ENCODE data around the gene PSIP1. TPM values are rescaled to one million over a fixed set of nuclear protein-coding genes. Genes with fewer than 3 reads are reported as not detected.

Gene PSIP1
- total RNA-seq, 2 experiments from 2014 or later = 109 to 122 TPM

DNA sequence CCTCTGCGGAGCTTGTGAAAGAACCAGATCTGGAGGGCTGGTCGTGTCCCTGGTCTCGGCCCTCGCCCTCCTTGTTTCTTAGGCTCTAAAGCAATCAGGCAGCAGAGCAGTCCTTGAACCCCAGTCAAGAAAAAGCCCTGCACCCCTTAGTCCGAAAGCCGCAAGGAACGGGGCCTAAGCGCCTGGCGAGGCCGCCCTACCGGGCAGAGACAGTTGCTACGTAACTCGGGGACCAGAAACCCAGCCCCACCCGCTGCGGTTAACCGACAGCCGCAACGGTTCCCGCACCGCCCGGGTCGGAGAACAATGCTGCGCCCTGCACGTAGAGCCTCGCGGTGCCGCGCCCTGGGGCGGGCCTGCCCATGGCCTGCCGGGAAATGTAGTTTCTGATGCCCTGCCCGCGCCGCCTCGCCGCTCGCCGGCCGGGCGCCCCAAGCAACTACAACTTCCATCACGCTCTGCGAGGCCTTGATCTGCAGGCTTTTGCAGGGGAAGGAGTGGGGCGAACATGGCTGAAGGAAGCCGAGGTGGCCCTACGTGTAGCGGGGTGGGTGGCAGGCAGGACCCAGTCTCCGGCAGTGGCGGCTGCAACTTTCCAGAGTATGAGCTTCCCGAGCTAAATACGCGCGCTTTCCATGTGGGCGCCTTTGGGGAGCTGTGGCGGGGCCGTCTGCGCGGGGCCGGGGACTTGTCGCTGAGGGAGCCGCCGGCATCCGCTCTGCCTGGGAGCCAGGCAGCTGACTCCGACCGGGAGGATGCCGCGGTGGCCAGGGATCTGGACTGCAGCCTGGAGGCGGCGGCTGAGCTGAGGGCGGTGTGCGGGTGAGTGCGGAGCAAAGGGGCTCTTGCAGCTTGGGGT is 88.2 kb downstream of the PSIP1 start, which contains the start of gene SNAPC3:
Gene SNAPC3 (plus strand): TSS at position 505 of the 859 bp plus-strand sequence. CDS start 4 bp downstream, at position 509.
- peaks cover 40% of the 10 kb centered on the region for H3K4me1 Mint-ChIP-seq
- peak; percentile 96 for DNase-seq

DNA sequence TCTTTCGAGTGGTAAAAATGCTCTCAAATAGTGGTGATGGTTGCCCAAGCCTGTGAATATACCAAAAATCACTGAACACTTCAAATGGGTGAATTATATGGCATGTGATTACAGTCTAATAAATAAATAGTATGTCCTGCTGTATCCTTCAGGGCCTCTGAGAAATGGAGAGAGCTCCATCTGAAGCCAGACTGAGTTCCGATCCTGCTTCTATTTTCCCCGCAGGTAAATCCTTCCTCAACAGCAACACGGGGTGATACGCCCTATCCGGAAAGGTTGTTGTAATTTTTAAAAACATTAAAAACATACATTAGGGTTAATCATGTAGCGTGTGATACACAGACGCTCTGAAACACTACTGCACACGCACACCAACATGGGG is 88.8 kb downstream of the PSIP1 start:
- no peak for DNase-seq
- Mint-ChIP-seq H3K27me3 (peaks cover 6% of the 10 kb centered on the region), H3K4me3 (peak overlapping the region; percentile 93), H3K9me3 (no peaks in the 10 kb centered on the region), H3K27ac (peak overlapping the region; percentile 83), H3K36me3 (ENCODE audit: low read depth) (peaks cover 32% of the 10 kb centered on the region), H3K4me1 (peaks cover 37% of the 10 kb centered on the region)
- CTCF ChIA-PET = interaction anchor here (1.3 kb wide), 1 partner anchor 111 kb away, joined by 5 read pairs; no protein-coding TSS in a partner anchor
- POLR2A ChIA-PET = interaction anchor here (0.7 to 3.7 kb wide), 6 partner anchors 31 to 131 kb away, joined by 3 to 38 read pairs (median 8); partner anchors contain the start of genes CCDC171 and PSIP1

More for the DNA sequence above, 88.2 kb downstream of the PSIP1 start, which contains the start of gene SNAPC3:
- Mint-ChIP-seq H3K27me3 (peaks cover 6% of the 10 kb centered on the region), H3K27ac (peak within 1 kb of the TSS; percentile 83), H3K4me3 (peak within 1 kb of the TSS; percentile 93), H3K9me3 (no peaks in the 10 kb centered on the region), H3K36me3 (ENCODE audit: low read depth) (peaks cover 35% of the 10 kb centered on the region)
- ChIA-PET CTCF (interaction anchor here (0.9 to 3.1 kb wide), 4 partner anchors 9 to 112 kb away, joined by 3 to 12 read pairs (median 4); no protein-coding TSS in a partner anchor), POLR2A (interaction anchor here (0.8 to 3.7 kb wide), 12 partner anchors 10 to 141 kb away, joined by 3 to 38 read pairs (median 4); partner anchors contain the start of genes CCDC171 and PSIP1)

DNA sequence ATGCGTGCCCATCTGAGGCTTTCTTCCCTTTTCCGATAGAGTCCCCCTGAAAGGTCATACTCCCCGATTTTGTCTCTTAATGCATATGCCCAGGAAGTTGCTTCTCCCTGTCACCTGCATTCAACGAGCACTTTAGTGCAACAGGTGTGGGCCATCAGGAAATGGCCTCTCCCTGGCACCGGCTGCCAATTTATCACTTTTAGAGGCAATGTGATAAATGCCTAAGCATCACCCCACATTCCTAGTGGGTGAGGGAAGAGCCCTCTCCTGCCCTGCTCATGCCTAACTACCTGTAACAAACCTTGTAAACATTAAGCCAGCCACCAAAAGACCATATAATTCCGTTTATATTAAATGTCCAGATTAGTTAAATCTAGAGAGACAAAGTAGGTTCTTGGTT is 89.2 kb downstream of the PSIP1 start:
- ChIA-PET POLR2A (interaction anchor here (0.7 to 3.7 kb wide), 4 partner anchors 32 to 114 kb away, joined by 5 to 38 read pairs (median 8); partner anchors contain the start of gene PSIP1), CTCF (interaction anchor here (1.3 kb wide), 1 partner anchor 111 kb away, joined by 5 read pairs; no protein-coding TSS in a partner anchor)
- peaks cover 29% of the 10 kb centered on the region for H3K36me3 Mint-ChIP-seq (ENCODE audit: low read depth)
- H3K27ac Mint-ChIP-seq = peak overlapping the region; percentile 83
- DNase-seq = no peak
- no peak overlapping the region for H3K4me3 Mint-ChIP-seq
- H3K9me3 Mint-ChIP-seq = no peaks in the 10 kb centered on the region
- H3K4me1 Mint-ChIP-seq = peaks cover 34% of the 10 kb centered on the region
- H3K27me3 Mint-ChIP-seq = peaks cover 6% of the 10 kb centered on the region

DNA sequence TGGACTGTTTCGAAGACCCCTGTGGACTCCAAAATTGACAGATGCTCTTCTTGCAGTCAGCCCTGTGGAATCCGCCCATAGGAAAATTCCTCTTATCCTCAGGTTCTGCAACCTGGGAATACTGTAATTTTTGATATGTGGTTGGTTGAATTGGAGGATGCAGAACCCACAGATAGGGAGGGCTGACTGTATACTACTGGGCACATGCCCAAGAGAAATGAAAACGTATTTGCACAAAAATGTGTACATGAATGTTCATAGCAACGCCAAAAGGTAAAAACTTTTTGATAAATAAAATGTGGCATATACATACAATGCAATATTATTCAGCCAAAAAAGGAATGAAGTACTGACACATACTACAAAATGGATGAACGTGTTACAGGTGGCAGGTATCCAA is 90.0 kb downstream of the PSIP1 start:
- peaks cover 22% of the 10 kb centered on the region for H3K36me3 Mint-ChIP-seq (ENCODE audit: low read depth)
- no peak overlapping the region for H3K4me3 Mint-ChIP-seq
- DNase-seq = no peak
- ChIA-PET CTCF (no interaction called here), POLR2A (interaction anchor here (3.7 kb wide), 1 partner anchor 90 kb away, joined by 38 read pairs; the partner anchor contains the start of gene PSIP1)
- H3K9me3 Mint-ChIP-seq = no peaks in the 10 kb centered on the region
- no peak overlapping the region for H3K27ac Mint-ChIP-seq
- peaks cover 26% of the 10 kb centered on the region for H3K4me1 Mint-ChIP-seq
- H3K27me3 Mint-ChIP-seq = peaks cover 6% of the 10 kb centered on the region

DNA sequence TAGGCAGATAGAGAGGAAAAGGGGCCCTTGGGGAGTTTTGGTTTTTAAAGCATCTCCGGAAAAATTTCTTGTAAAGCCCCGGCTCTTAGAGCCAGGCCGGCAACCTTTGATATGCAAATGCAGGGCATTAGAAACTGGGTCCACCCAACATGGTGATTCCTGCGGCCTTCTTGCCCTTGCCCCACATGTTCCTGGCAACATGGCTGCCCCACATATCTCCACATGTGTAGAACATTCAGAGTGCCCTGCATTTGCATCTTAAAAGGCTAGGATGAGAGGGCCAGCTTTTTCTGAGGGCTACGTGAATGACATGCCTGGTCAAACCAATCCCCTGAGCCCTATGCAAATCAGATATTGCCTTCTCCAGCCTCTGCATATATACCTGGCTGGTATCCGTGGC is 93.1 kb downstream of the PSIP1 start:
- H3K27me3 Mint-ChIP-seq = peaks cover 7% of the 10 kb centered on the region
- H3K36me3 Mint-ChIP-seq (ENCODE audit: low read depth) = peaks cover 3% of the 10 kb centered on the region
- H3K4me1 Mint-ChIP-seq = peaks cover 9% of the 10 kb centered on the region
- CTCF ChIA-PET = interaction anchor here (1.2 kb wide), 1 partner anchor 205 kb away, joined by 4 read pairs; no protein-coding TSS in a partner anchor
- POLR2A ChIA-PET = no interaction called here
- no peak for DNase-seq
- no peaks in the 10 kb centered on the region for H3K9me3 Mint-ChIP-seq
- H3K27ac Mint-ChIP-seq = no peak overlapping the region
- no peak overlapping the region for H3K4me3 Mint-ChIP-seq

DNA sequence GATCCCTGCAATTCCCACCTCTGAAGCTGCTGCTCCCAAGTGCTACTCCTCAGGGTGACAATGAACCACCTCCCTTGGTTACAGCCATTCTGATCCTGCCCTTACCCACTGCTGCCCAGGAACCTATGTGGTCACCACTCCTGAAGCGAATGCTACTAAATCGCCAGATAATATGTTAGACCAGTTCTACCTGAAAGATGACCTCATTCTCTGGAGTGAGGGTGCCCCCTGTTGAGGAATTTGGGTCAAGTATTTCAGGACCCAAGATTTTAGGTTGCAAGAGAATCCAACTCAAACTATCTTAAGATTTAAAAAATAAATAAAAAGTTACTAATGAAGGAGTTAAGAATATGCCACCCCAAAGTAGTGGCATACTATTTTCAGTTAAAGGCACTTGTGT is 93.9 kb downstream of the PSIP1 start:
- no peak overlapping the region for H3K4me3 Mint-ChIP-seq
- H3K4me1 Mint-ChIP-seq = peaks cover 3% of the 10 kb centered on the region
- H3K27ac Mint-ChIP-seq = no peak overlapping the region
- ChIA-PET POLR2A (no interaction called here), CTCF (interaction anchor here (1.2 to 2.8 kb wide), 7 partner anchors 117 to 208 kb away, joined by 3 to 10 read pairs (median 4); no protein-coding TSS in a partner anchor)
- peaks cover 10% of the 10 kb centered on the region for H3K27me3 Mint-ChIP-seq
- peak; percentile 51 for DNase-seq
- no peaks in the 10 kb centered on the region for H3K9me3 Mint-ChIP-seq
- H3K36me3 Mint-ChIP-seq (ENCODE audit: low read depth) = no peaks in the 10 kb centered on the region

Other genes with a start within 250 kb of the PSIP1 start
- 10 to 100 TPM; 27.5 to 29.6 TPM for gene TTC39B, start 203.8 kb downstream of the PSIP1 start, total RNA-seq
- gene SNAPC3, start 88.1 kb downstream of the PSIP1 start, total RNA-seq = 10 to 100 TPM; 35.6 to 37.5 TPM
- 1 to 10 TPM; 2.1 to 2.5 TPM for gene CCDC171, start 42.1 kb upstream of the PSIP1 start, total RNA-seq